ENCODE results near the gene ASIC4.

DNA sequence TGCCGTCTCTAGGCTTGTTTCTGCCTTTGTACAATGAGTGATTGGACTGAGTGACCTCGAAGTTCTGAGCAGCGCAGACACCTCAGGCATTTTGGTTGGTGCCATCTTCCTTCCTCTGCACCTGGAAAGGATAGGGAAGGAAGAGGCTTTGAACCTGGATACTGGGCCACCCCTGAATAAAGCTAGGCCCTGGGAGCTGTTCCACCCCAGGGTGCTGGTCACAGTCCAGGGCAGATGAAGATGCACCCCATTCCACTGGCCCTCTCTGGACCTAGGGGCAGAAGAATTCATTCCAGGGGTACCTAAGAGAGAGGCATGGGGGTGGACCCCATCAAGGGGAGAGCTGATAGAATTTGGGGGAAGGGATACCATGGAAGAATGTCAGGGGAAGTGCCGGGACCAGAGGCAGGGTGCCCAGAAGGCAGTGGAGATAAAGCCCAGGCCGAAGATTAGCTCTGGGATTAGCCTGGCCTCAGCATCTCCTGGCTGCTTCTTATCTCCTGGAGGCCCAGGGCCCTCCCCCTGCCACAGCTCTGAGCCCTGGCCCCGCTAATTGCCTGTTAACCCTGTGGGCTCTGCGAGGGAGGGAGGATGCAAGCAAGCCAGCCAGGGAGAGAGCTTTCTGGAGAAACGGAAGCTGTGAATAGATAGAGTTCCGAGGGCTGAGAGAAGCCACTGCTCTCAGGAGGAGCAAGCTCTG lies 11.4 kb downstream of the ASIC4 start:
- TF ChIP-seq, protein P1, sequence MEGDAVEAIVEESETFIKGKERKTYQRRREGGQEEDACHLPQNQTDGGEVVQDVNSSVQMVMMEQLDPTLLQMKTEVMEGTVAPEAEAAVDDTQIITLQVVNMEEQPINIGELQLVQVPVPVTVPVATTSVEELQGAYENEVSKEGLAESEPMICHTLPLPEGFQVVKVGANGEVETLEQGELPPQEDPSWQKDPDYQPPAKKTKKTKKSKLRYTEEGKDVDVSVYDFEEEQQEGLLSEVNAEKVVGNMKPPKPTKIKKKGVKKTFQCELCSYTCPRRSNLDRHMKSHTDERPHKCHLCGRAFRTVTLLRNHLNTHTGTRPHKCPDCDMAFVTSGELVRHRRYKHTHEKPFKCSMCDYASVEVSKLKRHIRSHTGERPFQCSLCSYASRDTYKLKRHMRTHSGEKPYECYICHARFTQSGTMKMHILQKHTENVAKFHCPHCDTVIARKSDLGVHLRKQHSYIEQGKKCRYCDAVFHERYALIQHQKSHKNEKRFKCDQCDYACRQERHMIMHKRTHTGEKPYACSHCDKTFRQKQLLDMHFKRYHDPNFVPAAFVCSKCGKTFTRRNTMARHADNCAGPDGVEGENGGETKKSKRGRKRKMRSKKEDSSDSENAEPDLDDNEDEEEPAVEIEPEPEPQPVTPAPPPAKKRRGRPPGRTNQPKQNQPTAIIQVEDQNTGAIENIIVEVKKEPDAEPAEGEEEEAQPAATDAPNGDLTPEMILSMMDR (IDR thresholded peaks at IDR 0.05; ENCODE audit: low read depth, low read length, poor library complexity, severe bottlenecking) = no peak
- TF ChIP-seq EZH2phosphoT487 (IDR thresholded peaks at IDR 0.05; ENCODE audit: borderline replicate concordance, low read length) = no peak

All from DOHH2 (cell line).